NCI-H2107 (cell line): ENCODE data around the gene KLRK1.
A peak's percentile ranks its signal among the peaks of the same experiment; 100 is the strongest.
"Not testable (repeated sequence)": the region's sequence is repeated elsewhere in the genome, so short reads cannot be mapped to it uniquely, and the experiment has no call there.

Source experiments
- DNase-seq: peaks from one replicate; lab custom pipeline; 2025; lab: John Stamatoyannopoulos, UW

KLRK1 gene

DNA sequence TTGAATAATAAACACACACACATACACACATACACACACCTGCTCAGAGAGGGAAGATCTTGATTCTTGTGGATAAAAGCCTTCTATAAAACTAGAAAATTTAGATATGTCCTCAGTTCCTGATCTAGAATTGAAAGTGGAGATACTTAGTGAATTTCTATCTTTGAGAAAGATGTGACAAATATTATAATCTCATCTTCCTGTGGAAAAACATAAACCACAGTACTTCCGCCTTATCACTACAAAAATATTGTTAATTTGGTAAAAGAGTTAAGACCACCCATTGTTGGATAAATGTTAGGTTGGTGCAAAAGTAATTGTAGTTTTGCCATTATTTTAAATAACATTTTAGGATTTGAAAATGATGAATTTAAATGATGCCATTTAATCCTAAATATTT is at the start of gene KLRK1:
Gene KLRK1 (minus strand): TSS at position 138 of the 400 bp plus-strand sequence. CDS start 1,231 bp downstream, outside the sequence.
- no peak for DNase-seq

DNA sequence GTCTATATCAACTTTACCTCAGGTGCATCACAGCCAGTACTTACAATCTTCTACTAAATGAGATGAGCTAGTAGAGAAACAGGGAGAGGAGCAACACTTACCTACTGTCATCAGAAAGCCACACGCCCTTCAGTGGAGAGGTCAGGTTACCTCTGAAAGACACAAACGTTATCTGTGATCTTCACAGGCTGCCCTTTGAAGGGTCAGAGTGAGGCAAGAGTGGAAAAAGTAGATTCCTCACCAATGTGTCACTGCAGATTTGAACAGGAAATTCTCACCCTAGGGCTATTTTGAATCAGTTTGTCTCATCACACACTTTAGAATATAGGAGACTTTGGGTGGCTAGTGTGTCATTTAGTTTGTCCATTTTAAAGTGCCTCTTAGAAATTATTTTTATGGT is 47.8 kb upstream of the KLRK1 start:
- not testable (repeated sequence) for DNase-seq

DNA sequence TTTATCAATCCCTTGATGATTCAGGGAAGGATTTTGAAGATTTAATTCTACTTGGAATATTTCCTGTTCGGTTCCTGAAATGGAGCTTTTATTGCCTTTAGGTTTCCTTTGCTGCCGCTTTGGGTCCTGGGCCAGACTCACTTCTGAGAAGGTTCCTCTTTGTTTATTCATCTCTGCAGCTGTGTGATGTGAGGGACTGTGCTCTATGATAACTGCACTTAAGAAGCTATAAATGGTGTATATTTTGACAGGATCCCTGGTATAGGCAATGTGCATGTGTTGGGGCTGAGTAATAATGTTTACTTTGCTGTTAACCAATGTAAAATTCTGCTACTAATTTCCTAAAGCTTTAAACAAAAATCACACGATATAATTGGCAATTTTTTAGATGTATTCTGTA is 46.0 kb upstream of the KLRK1 start, which contains the start of gene KLRC2:
Gene KLRC2 (minus strand): TSS at position 195 of the 400 bp plus-strand sequence. CDS start 24 bp downstream, at position 171.
- DNase-seq, result not testable (repeated sequence)

DNA sequence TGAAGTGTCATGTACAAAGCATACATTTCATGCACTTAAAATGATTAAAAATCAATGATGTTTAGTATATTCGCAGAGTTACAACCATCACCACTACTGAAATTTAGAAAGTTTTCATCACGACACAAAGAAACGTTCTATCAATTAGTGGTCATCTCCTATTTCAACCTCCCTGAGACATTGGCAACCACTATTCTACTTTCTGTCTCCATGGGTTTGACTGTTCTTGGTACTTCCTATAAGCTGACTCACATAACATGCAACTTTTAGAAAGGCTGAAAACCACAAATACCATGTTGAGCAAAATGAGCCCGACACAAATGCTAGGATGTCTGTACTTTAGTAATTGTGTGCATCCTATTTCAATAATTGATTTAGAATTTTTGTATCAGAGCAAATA is 40.8 kb upstream of the KLRK1 start:
- not testable (repeated sequence) for DNase-seq

DNA sequence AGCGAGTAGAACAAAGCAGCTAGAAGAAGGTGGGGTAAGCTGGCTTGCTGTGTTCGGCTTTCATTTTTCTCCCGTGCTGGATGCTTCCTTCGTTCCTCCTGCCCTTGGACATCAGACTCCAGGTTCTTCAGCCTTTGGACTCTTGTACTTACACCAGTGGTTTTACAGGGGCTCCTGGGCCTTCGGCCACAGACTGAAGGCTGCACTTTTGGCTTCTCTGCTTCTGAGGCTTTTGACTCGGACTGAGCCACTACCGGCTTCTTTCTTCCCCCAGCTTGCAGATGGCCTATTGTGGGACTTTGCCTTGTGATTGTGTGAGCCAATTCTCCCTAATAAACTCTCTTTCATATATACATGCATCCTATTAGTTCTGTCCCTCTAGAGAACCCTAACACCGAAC is 36.1 kb upstream of the KLRK1 start:
- DNase-seq, result not testable (repeated sequence)

DNA sequence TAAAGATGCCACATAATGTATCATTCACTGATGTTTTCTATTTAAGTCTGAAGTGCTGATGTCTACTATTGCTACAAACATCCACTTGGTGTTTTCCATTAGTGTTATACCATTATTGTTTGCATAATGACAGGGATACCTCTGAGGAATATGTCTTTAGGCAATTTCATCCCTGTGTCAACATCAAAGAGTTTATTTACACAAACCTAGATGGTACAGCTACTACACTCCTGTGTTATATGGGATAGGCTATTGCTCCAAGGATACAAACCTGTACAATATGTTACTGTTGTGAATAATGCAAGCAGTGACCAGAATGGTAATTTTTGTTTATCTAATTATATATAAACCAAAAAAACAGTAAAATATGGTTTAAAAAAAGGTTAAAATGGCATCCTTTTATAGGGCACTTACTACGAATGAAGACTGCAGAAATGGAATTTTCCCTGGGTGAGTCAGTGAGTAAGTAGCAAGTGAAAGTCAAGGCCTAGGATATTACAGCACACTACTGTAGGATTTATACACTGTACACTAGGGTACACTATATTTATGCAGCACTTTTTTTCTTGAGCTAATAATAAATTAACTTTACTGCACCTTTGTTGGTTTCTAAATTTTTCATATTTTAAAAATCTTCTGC is 34.5 kb upstream of the KLRK1 start:
- not testable (repeated sequence) for DNase-seq

DNA sequence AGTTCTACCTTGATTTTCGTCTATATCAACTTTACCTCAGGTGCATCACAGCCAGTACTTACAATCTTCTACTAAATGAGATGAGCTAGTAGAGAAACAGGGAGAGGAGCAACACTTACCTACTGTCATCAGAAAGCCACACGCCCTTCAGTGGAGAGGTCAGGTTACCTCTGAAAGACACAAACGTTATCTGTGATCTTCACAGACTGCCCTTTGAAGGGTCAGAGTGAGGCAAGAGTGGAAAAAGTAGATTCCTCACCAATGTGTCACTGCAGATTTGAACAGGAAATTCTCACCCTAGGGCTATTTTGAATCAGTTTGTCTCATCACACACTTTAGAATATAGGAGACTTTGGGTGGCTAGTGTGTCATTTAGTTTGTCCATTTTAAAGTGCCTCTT is 32.3 kb upstream of the KLRK1 start:
- DNase-seq, result not testable (repeated sequence)

DNA sequence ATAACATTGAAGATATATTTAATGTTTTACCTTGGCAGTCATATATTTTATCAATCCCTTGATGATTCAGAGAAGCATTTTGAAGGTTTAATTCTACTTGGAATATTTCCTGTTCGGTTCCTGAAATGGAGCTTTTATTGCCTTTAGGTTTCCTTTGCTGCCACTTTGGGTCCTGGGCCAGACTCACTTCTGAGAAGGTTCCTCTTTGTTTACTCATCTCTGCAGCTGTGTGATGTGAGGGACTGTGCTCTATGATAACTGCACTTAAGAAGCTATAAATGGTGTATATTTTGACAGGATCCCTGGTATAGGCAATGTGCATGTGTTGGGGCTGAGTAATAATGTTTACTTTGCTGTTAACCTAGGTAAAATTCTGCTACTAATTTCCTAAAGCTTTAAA is 30.5 kb upstream of the KLRK1 start, which contains the start of gene KLRC3:
Gene KLRC3 (minus strand): TSS at position 262 of the 400 bp plus-strand sequence. CDS start 45 bp downstream, at position 217.
- DNase-seq, result not testable (repeated sequence)

DNA sequence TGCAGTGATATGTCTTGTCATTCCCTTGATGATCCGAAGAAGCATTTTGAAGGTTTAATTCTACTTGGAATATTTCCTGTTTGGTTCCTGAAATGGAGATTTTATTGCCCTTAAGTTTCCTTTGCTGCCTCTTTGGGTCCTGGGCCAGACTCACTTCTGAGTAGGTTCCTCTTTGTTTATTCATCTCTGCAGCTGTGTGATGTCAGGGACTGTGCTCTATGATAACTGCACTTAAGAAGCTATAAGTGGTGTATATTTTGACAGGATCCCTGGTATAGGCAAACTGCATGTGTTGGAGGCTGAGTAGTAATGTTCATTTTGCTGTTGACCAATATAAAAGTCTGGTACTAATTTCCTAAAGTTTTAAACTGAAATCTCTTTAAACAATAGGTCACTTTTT is 19.6 kb upstream of the KLRK1 start, which contains the start of gene KLRC4:
Gene KLRC4 (minus strand): TSS at position 366 of the 400 bp plus-strand sequence. CDS start 182 bp downstream, at position 184.
- no peak for DNase-seq

DNA sequence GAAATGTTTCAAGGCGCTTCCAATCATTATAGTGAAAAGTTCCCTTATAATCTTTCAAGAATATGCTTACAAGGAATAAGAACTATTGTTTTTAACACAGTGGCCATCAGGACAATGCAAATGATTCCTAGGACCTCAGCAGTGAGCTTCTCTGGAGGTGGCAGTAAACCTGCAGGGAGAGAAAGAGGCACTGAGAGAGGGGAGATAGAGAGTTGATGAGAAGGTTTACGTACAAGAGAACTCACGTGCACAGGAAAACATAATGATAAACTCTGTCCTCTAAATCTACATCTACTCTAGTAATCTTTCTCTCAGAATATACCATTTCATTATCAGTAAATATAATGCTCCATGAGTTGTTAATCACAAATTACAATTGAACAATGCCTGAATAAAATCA is 19.0 kb upstream of the KLRK1 start:
- DNase-seq, result no peak

DNA sequence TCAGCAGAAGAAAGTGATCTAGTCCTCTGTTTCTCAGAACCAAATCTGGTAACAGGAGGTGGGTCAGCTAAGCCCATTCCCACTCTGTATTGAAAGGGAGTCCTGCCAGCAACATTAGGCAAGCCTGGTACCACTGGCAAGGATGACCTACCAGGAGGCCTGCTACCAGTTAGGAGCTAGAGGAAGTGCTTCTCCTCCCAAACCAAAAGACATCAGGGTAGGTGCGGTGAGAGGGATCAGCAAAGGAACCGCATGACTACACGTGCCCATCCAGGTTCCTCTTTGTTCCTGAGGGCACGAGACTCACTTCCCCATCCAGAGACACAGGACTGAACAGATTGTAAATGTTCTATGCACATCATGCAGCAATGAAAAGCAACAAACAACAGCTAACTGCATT is 16.9 kb upstream of the KLRK1 start:
- no peak for DNase-seq

DNA sequence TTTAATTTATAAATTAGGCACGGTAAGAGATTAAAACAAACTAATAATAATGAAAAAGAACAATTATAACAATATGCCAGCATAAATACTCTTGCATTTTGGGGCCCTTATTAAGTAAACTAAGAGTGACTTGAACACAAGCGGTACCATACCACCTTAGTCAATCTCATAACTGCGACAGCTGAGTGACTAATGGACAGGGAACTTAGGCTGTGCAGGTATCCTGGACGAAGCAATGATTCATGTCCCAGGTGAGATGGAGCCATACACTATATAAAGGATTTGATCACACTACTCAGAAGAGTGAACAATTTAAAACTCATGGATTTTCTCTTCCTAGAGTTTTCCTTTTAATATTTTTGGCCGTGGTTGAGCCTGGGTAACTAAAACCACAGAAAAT is 15.5 kb upstream of the KLRK1 start:
- no peak for DNase-seq

DNA sequence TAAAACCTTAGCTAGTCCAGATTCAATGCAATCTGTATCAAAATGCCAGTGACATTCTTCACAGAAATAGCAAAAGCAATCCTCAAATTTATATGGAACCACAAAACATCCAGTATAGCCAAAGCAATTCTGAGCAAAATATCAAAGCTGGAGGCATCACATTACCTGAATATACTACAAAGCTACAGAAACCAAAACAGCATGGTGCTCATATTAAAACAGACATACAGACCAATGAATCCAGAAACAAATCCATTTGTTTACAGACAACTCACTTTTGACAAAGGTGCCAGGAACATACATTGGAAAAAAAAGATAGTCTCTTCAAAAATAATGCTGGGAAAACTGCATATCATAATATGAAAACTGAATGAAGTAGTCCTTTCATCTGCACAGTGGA is 15.0 kb upstream of the KLRK1 start:
- no peak for DNase-seq

DNA sequence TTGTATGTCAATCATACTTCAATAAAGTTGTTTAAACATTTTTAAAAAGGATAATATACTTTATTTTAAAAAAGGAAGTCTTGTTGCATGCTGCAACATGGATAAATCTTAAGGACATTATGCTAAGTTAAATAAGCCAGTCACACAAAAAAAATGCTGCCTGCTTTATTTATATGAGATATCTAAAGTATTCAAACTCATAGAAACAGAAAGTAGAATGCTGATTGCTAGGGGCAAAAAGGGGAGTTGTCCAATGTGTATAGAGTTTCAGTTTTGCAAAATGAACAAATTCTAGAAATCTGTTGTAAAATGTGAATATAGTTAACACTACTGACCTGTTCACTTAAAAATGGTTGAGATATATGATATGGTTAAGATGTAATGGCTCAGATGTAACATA is 11.0 kb upstream of the KLRK1 start:
- DNase-seq, result no peak

DNA sequence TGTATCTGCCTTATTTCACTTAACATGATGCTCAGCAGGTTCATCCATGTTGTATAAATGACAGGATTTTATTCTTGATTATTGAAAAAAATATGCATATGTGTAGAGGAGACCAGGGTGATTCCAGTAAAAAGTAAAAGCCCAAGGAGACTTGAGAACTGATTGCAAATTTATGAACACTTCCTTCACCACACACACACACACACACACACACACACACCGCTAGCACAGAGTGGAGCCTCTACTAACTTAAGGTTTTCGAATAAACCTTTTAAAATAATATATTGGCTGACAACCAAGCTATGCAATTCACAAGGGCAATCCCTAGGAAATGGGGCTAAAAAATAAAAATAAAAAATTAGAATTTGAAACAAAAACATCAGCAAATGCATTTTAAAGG is 8.3 kb upstream of the KLRK1 start:
- DNase-seq, result no peak

DNA sequence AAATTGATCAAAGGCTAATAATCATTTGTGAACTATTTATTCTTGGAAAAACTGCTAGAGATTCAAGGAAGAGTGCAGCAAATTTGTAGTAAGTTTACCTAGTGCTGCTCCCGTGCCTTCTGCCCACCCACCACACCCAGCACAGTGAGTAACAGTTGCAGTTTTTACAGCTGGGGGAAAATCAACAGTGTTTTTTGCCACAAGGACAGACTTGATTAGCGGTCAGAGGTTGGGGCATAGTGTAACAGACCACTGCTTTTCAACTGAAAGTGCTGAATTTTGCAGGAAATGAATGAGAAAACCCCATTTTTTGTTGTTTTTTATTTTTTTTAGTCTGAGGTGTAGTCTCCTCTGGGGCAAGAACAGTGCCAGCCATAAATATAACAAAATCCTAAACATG is 7.5 kb upstream of the KLRK1 start:
- DNase-seq, result no peak

DNA sequence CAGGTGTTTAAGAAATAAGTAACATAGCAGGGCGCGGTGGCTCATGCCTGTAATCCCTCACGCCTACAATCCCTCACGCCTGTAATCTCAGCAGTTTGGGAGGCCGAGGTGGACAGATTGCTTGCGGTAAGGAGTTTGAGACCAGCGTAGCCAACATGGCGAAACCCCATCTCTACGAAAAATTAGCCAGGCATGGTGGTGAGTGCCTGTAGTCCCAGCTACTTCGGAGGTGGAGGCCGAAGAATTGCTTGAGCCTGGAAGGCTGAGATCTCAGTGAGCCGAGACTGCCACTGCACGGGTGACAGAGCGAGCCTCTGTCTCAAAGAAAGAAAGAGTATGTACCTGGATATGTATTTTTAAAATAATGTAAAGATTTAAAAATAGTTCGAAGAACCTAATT is 6.3 kb upstream of the KLRK1 start:
- DNase-seq, result not testable (repeated sequence)

DNA sequence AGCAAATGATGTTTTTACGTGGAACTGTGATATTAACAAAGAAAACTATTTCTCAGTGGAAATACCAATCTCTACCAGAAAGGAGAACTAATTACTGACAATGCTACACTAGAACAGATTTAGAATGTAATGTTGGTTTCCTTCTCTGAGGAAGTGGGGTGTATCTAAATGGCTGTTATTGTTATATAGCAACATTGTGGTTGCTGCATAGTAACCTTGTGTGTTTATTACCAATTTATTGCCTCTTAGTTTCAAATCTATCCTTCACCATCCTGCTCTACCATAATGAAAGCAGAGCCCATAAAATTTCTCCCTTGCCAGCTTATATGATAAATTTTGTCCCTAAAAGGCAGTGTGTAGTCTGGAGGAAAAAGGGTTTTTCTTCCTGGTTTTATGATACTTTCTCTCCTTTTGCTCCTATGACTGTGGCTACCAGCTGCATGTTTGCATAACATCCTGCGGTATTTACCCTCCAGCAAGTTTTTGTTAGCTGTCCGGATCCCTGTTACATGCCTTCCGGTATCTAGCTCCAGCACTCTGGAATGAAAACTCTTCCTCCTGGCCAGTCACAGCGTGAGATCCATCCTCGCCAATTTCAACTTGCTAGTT is 5.7 kb upstream of the KLRK1 start:
- DNase-seq, result no peak

DNA sequence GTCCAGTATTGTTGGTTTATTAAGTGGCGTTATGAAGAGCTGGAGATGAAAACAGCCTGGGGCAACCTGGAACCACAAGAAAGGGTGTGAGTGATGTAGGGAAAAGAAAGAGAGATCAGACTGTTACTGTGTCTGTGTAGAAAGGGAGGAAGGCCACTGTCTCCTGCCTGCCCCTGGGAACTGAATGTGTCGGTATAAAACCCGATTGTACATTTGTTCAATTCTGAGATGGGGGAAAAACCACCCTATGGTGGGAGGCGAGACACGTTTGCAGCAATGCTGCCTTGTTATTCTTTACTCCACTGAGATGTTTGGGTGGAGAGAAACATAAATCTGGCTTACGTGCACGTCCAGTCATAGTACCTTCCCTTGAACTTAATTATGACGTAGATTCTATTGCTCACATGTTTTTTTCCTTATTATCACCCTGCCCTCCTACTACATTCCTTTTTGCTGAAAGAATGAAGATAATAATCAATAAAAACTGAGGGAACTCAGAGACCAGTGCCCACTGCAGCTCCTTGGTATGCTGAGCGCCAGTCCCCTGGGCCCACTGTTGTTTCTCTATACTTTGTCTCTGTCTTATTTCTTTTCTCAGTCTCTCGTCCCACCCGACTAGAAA is 4.8 kb upstream of the KLRK1 start:
- DNase-seq, result not testable (repeated sequence)

DNA sequence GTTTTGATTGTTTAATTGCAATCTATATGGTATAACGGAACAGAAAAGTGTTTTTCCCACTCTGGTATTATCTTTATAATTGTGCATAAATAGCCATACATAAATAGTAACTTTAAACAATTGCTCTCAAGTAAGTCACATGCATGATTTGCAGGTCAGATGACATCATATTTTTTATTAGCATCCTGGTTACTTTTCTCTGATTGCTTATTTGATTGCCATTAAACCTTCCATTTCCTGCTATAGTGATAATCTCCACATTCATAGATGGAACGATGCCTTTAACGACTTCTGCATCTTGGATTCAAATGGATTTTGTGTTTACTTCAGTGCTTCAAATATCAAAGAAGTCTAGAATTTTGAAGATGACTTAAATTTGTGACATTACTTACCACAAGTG is 3.5 kb upstream of the KLRK1 start:
- DNase-seq, result no peak

DNA sequence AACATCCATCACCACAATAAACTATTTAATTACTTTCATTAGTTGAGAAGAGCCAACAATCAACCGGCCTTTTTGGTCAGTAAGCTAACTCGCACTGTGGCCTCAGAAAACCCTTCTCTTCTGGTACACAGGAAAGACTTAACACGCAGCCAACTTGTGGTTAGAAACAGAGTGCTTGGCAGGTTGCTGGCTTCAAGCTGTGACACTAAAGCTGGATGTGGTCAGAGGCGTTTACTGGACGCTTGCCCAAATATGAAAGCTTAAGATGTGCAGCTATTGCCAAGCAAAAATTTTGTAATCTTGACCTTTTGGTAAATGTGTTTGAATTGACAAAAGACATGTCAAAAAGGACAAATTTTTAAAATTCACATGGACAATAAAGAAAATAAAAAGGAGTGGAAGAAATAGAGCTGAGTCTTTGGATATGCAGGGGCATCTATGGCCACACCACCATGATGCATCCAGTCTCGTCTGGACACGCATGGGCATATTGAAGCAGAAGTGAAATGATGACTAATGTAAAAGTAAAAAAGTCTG is 2.6 kb upstream of the KLRK1 start:
- DNase-seq, result peak; percentile 28

DNA sequence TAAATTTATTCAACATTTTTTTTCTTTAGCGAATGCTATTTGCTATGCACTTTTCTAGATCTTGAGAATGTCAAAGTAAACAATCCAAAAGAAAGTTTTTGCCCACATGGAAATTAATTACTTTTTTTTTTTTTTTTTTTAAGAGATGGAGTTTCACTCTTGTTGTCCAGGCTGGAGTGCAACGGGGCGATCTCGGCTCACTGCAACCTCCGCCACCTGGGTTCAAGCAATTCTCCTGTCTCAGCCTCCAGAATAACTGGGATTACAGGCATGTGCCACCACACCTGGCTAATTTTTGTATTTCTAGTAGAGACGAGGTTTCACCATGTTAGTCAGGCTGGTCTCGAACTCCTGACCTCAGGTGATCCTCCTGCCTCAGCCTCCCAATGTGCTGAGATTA is 1.1 kb upstream of the KLRK1 start:
- DNase-seq, result not testable (repeated sequence)
